DND-41 (cell line): ENCODE measurements around the gene ZNF574.
A peak's percentile ranks its signal among the peaks of the same experiment; 100 is the strongest.
"Not testable (repeated sequence)": the region's sequence is repeated elsewhere in the genome, so short reads cannot be mapped to it uniquely, and the experiment has no call there.

Source experiments
- ATAC-seq: fragments of 200-7000 bp; cut with Tn5 transposase; 3 replicates; pipeline ENCODE4 v1.9.1; 2021; ENCODE audit warnings: low read depth; ENCODE audit not compliant: insufficient read depth
- DNase-seq: peaks from one replicate; pipeline ENCODE4 v3.0.0-alpha.2; 2020
- H2AFZ ChIP-seq: 2 replicates; pipeline ENCODE4 v1.6.0; 2012; ENCODE audit warnings: low read depth, low read length
- H3K27ac ChIP-seq: 2 replicates; pipeline ENCODE4 v1.5.1; 2012; ENCODE audit warnings: low read length, inconsistent platforms
- H3K27me3 ChIP-seq: fragments of 200-600 bp; sonication (generic); 2 replicates; pipeline ENCODE4 v1.6.0; 2012; ENCODE audit warnings: low read length, mild to moderate bottlenecking, inconsistent platforms; ENCODE audit not compliant: insufficient read depth, poor library complexity
- H3K36me3 ChIP-seq: 2 replicates; pipeline ENCODE4 v1.5.1; 2012; ENCODE audit warnings: low read length, inconsistent platforms; ENCODE audit not compliant: insufficient read depth
- H3K4me1 ChIP-seq: 2 replicates; pipeline ENCODE4 v1.5.1; 2012; ENCODE audit warnings: mild to moderate bottlenecking, low read length; ENCODE audit not compliant: insufficient read depth
- H3K4me2 ChIP-seq: 2 replicates; pipeline ENCODE4 v1.6.0; 2012; ENCODE audit warnings: mild to moderate bottlenecking, moderate library complexity, low read length, inconsistent platforms; ENCODE audit not compliant: insufficient read depth
- H3K4me3 ChIP-seq, 2 experiments: fragments of 200-600 bp in 1 of 2; shearing (Covaris generic) in 1 of 2; 2 replicates each; pipeline ENCODE4 v1.5.1; 2012 to 2016; ENCODE audit warnings: inconsistent platforms in 2 of 2, low read length in 2 of 2, mild to moderate bottlenecking in 2 of 2, low read depth in 1 of 2, moderate library complexity in 1 of 2
- H3K79me2 ChIP-seq: 2 replicates; pipeline ENCODE4 v1.6.0; 2012; ENCODE audit warnings: low read length, inconsistent platforms; ENCODE audit not compliant: insufficient read depth
- H3K9ac ChIP-seq: 2 replicates; pipeline ENCODE4 v1.6.0; 2012; ENCODE audit warnings: low read depth, mild to moderate bottlenecking, inconsistent platforms, low read length, moderate library complexity
- H3K9me3 ChIP-seq: 2 replicates; pipeline ENCODE4 v1.5.1; 2012; ENCODE audit warnings: low read length, moderate library complexity, mild to moderate bottlenecking, inconsistent platforms; ENCODE audit not compliant: insufficient read depth, severe bottlenecking
- H4K20me1 ChIP-seq: 2 replicates; pipeline ENCODE4 v1.6.0; 2012; ENCODE audit warnings: low read length; ENCODE audit not compliant: insufficient read depth
- CTCF ChIP-seq: IDR thresholded peaks from 2 replicates; pipeline ENCODE4 v1.5.1; 2012; ENCODE audit warnings: borderline replicate concordance, low read length, moderate library complexity, mild to moderate bottlenecking; ENCODE audit not compliant: poor library complexity, severe bottlenecking; ENCODE audit errors: extremely low read depth
- EZH2 ChIP-seq: IDR thresholded peaks from 3 replicates; pipeline ENCODE4 v1.6.1; 2012; ENCODE audit warnings: borderline replicate concordance, low read depth, mild to moderate bottlenecking, moderate library complexity, low read length, inconsistent platforms; ENCODE audit not compliant: severe bottlenecking

Gene ZNF574

GRCh38 chr19:42032431-42032830, 43.5 kb upstream of the ZNF574 start:
- no peak overlapping the region for H3K4me2 ChIP-seq
- H3K9me3 ChIP-seq: no peaks in the 10 kb centered on the region
- no peaks in the 10 kb centered on the region for H3K27me3 ChIP-seq
- ATAC-seq: no peak
- H3K36me3 ChIP-seq: no peaks in the 10 kb centered on the region
- no peak overlapping the region for H3K27ac ChIP-seq
- DNase-seq: no peak
- H3K79me2 ChIP-seq: no peaks in the 10 kb centered on the region
- no peak overlapping the region for H2AFZ ChIP-seq
- H4K20me1 ChIP-seq: no peaks in the 10 kb centered on the region
- no peak overlapping the region for H3K4me3 ChIP-seq
- H3K9ac ChIP-seq: no peak overlapping the region
- no peak for TF ChIP-seq CTCF
- no peak for TF ChIP-seq EZH2
- peaks cover 9% of the 10 kb centered on the region for H3K4me1 ChIP-seq

GRCh38 chr19:42033413-42033812, 42.6 kb upstream of the ZNF574 start:
- no peak overlapping the region for H2AFZ ChIP-seq
- TF ChIP-seq EZH2 (no peak), CTCF (no peak)
- ATAC-seq: no peak
- H3K27me3 ChIP-seq: no peaks in the 10 kb centered on the region
- H3K36me3 ChIP-seq: no peaks in the 10 kb centered on the region
- no peak overlapping the region for H3K27ac ChIP-seq
- H3K79me2 ChIP-seq: no peaks in the 10 kb centered on the region
- DNase-seq: no peak
- H3K4me3 ChIP-seq: no peak overlapping the region
- no peak overlapping the region for H3K9ac ChIP-seq
- no peaks in the 10 kb centered on the region for H4K20me1 ChIP-seq
- no peaks in the 10 kb centered on the region for H3K9me3 ChIP-seq
- peaks cover 9% of the 10 kb centered on the region for H3K4me1 ChIP-seq
- no peak overlapping the region for H3K4me2 ChIP-seq

GRCh38 chr19:42034640-42035391, 41.1 kb upstream of the ZNF574 start:
- peak; percentile 98 for ATAC-seq
- H2AFZ ChIP-seq: peak overlapping the region; percentile 52; the same call in 1 of the 2 replicates
- not testable (repeated sequence) for H3K4me3 ChIP-seq

More at GRCh38 chr19:42034640-42035391, 41.1 kb upstream of the ZNF574 start:
- Histone ChIP-seq H3K9ac (peak overlapping the region; percentile 27), H3K4me2 (peak overlapping the region; percentile 43)
- H3K27me3 ChIP-seq, H4K20me1 ChIP-seq, H3K27ac ChIP-seq, H3K79me2 ChIP-seq, H3K9me3 ChIP-seq, H3K36me3 ChIP-seq, H3K4me1 ChIP-seq: not testable (repeated sequence)
- TF ChIP-seq CTCF: peak; percentile 94
- peak; percentile 76 for DNase-seq
